Measurements from ENCODE around the gene REG3A. TPM values are rescaled to one million over a fixed set of nuclear protein-coding genes. Genes with fewer than 3 reads are reported as not detected.

REG3A gene
- total and polyA plus RNA-seq, 2 of the 8 experiments (the other 6 are each of a cell fraction or from before 2014, with no cell fraction given) = not detected

- TF ChIP-seq E2F6 (IDR thresholded peaks at IDR 0.05) (no peak), HDAC6 (IDR thresholded peaks at IDR 0.05; ENCODE audit: low read depth, low read length) (no peak), KDM4A (IDR thresholded peaks at IDR 0.05; ENCODE audit: low read depth, low read length, severe bottlenecking) (no peak), TAF7 (optimal IDR thresholded peaks at IDR 0.05; ENCODE audit: borderline replicate concordance, low read depth, low read length) (no peak), POLR2AphosphoS5 (IDR thresholded peaks at IDR 0.05; ENCODE audit: low read depth, low read length) (no peak), SP4 (IDR thresholded peaks at IDR 0.05; ENCODE audit: low read length) (no peak), MAFK (IDR thresholded peaks at IDR 0.05; ENCODE audit: low read depth, low read length) (no peak)
These were observed 36.9 kb downstream of the REG3A start (continued) for GRCh38 chr2:79122676-79123075.

Measured in H1 (cell line).